Measurements from ENCODE around the gene PA2G4. TPM values are rescaled to one million over a fixed set of nuclear protein-coding genes. Genes with fewer than 3 reads are reported as not detected.

Gene PA2G4
- polyA plus RNA-seq, 2 of the 4 experiments (the other 2 are of a cell fraction) = 415 to 717 TPM

DNA sequence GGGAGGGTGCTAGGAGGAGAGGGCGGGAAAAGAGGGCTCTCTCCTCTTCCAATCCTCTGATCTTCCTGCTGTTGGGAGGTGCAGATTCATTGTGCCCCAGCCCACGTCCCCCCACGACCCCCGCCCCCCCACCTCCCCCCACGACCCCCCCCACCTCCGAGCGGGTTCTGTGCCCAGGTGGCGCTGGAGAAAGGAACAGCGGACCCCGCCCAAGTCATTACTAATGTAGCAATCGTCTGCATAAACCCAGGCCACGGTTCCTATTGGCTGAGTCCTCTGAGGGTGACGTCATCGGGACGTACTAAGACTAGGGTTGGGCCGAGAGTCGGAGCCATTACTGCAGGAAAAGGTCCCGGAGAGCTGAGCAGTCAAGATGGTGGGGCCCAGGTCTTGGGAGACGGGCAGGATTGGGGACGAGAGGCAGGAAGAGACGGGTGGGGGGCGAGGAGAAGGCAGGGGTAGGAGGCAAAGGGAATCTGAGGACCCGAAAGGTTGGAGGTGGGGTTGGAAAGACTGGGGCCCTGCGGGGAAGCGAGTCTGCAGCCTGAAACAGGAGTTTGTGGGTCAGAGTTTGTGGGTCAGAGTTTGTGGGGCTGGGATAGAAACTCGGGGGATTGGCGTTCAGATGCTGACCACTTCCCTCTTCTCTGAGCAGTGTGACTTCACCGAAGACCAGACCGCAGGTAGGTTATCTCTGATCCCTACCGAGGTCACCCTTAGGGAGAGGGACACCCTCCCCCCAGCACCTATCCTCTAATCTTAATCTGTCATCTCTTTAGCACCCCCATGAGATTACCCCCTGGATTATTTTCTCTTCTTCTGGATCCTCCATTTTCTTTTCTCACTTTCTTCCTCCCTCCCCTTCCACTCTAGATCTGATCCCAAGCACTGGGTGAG lies 53.9 kb downstream of the PA2G4 start, which contains the start of gene MYL6 (continued):
- TF ChIP-seq, protein P1, sequence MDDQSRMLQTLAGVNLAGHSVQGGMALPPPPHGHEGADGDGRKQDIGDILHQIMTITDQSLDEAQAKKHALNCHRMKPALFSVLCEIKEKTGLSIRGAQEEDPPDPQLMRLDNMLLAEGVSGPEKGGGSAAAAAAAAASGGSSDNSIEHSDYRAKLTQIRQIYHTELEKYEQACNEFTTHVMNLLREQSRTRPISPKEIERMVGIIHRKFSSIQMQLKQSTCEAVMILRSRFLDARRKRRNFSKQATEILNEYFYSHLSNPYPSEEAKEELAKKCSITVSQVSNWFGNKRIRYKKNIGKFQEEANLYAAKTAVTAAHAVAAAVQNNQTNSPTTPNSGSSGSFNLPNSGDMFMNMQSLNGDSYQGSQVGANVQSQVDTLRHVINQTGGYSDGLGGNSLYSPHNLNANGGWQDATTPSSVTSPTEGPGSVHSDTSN (IDR thresholded peaks at IDR 0.05) = peak; percentile 81
- TF ChIP-seq JUN (IDR thresholded peaks at IDR 0.05) = peak; percentile 77 to 95; a peak in 4 of 5 replicates
- peak; percentile 88 for TF ChIP-seq FOSB (CRISPR knock-in tag; IDR thresholded peaks at IDR 0.05)
- TF ChIP-seq CHD2 (IDR thresholded peaks at IDR 0.05; ENCODE audit: low read length, partially characterized antibody) = no peak
- peak; percentile 69; the same call in 1 of the 2 replicates for TF ChIP-seq RARB (CRISPR knock-in tag; IDR thresholded peaks at IDR 0.05)
- TF ChIP-seq ESRRA (IDR thresholded peaks at IDR 0.05; ENCODE audit: borderline replicate concordance, low read length) = 0 out of 2 replicates have a peak, but pooled peaks have one; percentile 7
- TF ChIP-seq, protein P2, sequence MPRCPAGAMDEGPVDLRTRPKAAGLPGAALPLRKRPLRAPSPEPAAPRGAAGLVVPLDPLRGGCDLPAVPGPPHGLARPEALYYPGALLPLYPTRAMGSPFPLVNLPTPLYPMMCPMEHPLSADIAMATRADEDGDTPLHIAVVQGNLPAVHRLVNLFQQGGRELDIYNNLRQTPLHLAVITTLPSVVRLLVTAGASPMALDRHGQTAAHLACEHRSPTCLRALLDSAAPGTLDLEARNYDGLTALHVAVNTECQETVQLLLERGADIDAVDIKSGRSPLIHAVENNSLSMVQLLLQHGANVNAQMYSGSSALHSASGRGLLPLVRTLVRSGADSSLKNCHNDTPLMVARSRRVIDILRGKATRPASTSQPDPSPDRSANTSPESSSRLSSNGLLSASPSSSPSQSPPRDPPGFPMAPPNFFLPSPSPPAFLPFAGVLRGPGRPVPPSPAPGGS (IDR thresholded peaks at IDR 0.05) = peak; percentile 96
- TF ChIP-seq GATA3 (IDR thresholded peaks at IDR 0.05; ENCODE audit: borderline replicate concordance) = peak; percentile 29; the same call in 1 of the 2 replicates
- TF ChIP-seq, protein P3, sequence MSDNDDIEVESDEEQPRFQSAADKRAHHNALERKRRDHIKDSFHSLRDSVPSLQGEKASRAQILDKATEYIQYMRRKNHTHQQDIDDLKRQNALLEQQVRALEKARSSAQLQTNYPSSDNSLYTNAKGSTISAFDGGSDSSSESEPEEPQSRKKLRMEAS (IDR thresholded peaks at IDR 0.05) = no peak; the same call in none of the 2 replicates
- TF ChIP-seq EHMT2 (IDR thresholded peaks at IDR 0.05; ENCODE audit: low read depth) = no peak
- TF ChIP-seq ZFP36 (IDR thresholded peaks at IDR 0.05; ENCODE audit: borderline replicate concordance, partially characterized antibody) = no peak
- TF ChIP-seq FOSL2 (IDR thresholded peaks at IDR 0.05) = no peak
- TF ChIP-seq FOSL2 (CRISPR knock-in tag; IDR thresholded peaks at IDR 0.05) = peak; percentile 98
- no peak for TF ChIP-seq ZSCAN20 (CRISPR knock-in tag; IDR thresholded peaks at IDR 0.05)
- TF ChIP-seq RNF2 (IDR thresholded peaks at IDR 0.05; ENCODE audit: borderline replicate concordance, low read depth) = no peak
- TF ChIP-seq CBX8 (IDR thresholded peaks at IDR 0.05) = no peak
- TF ChIP-seq CBX2 (IDR thresholded peaks at IDR 0.05; ENCODE audit: borderline replicate concordance, low read depth) = no peak
- peak; percentile 96 for TF ChIP-seq HOXA7 (CRISPR knock-in tag; IDR thresholded peaks at IDR 0.05)
- TF ChIP-seq, protein P4, sequence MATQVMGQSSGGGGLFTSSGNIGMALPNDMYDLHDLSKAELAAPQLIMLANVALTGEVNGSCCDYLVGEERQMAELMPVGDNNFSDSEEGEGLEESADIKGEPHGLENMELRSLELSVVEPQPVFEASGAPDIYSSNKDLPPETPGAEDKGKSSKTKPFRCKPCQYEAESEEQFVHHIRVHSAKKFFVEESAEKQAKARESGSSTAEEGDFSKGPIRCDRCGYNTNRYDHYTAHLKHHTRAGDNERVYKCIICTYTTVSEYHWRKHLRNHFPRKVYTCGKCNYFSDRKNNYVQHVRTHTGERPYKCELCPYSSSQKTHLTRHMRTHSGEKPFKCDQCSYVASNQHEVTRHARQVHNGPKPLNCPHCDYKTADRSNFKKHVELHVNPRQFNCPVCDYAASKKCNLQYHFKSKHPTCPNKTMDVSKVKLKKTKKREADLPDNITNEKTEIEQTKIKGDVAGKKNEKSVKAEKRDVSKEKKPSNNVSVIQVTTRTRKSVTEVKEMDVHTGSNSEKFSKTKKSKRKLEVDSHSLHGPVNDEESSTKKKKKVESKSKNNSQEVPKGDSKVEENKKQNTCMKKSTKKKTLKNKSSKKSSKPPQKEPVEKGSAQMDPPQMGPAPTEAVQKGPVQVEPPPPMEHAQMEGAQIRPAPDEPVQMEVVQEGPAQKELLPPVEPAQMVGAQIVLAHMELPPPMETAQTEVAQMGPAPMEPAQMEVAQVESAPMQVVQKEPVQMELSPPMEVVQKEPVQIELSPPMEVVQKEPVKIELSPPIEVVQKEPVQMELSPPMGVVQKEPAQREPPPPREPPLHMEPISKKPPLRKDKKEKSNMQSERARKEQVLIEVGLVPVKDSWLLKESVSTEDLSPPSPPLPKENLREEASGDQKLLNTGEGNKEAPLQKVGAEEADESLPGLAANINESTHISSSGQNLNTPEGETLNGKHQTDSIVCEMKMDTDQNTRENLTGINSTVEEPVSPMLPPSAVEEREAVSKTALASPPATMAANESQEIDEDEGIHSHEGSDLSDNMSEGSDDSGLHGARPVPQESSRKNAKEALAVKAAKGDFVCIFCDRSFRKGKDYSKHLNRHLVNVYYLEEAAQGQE (IDR thresholded peaks at IDR 0.05) = no peak; the same call in 1 of the 2 replicates
- TF ChIP-seq, protein P5, sequence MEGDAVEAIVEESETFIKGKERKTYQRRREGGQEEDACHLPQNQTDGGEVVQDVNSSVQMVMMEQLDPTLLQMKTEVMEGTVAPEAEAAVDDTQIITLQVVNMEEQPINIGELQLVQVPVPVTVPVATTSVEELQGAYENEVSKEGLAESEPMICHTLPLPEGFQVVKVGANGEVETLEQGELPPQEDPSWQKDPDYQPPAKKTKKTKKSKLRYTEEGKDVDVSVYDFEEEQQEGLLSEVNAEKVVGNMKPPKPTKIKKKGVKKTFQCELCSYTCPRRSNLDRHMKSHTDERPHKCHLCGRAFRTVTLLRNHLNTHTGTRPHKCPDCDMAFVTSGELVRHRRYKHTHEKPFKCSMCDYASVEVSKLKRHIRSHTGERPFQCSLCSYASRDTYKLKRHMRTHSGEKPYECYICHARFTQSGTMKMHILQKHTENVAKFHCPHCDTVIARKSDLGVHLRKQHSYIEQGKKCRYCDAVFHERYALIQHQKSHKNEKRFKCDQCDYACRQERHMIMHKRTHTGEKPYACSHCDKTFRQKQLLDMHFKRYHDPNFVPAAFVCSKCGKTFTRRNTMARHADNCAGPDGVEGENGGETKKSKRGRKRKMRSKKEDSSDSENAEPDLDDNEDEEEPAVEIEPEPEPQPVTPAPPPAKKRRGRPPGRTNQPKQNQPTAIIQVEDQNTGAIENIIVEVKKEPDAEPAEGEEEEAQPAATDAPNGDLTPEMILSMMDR (IDR thresholded peaks at IDR 0.05) = no peak
- TF ChIP-seq POLR2A (IDR thresholded peaks at IDR 0.05; ENCODE audit: low read length) = peak; percentile 99
- TF ChIP-seq JUNB (IDR thresholded peaks at IDR 0.05) = no peak
- no peak for TF ChIP-seq ZNF302 (CRISPR knock-in tag; IDR thresholded peaks at IDR 0.05)
- no peak for TF ChIP-seq SMC3 (IDR thresholded peaks at IDR 0.05)
- TF ChIP-seq KDM1A (IDR thresholded peaks at IDR 0.05; ENCODE audit: low read depth) = no peak
- TF ChIP-seq NR3C1 (IDR thresholded peaks at IDR 0.05) = no peak
- TF ChIP-seq NPAS2 (CRISPR knock-in tag; IDR thresholded peaks at IDR 0.05; ENCODE audit: borderline replicate concordance) = no peak
- no peak for TF ChIP-seq MAZ (IDR thresholded peaks at IDR 0.05; ENCODE audit: borderline replicate concordance, low read depth, low read length)
- no peak for TF ChIP-seq HEYL (CRISPR knock-in tag; IDR thresholded peaks at IDR 0.05)
- TF ChIP-seq, protein P6, sequence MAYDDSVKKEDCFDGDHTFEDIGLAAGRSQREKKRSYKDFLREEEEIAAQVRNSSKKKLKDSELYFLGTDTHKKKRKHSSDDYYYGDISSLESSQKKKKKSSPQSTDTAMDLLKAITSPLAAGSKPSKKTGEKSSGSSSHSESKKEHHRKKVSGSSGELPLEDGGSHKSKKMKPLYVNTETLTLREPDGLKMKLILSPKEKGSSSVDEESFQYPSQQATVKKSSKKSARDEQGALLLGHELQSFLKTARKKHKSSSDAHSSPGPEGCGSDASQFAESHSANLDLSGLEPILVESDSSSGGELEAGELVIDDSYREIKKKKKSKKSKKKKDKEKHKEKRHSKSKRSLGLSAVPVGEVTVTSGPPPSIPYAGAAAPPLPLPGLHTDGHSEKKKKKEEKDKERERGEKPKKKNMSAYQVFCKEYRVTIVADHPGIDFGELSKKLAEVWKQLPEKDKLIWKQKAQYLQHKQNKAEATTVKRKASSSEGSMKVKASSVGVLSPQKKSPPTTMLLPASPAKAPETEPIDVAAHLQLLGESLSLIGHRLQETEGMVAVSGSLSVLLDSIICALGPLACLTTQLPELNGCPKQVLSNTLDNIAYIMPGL (CRISPR knock-in tag; IDR thresholded peaks at IDR 0.05; ENCODE audit: borderline replicate concordance) = no peak
- no peak for TF ChIP-seq MAFK (IDR thresholded peaks at IDR 0.05; ENCODE audit: partially characterized antibody)
- TF ChIP-seq POLR2AphosphoS2 (conservative IDR thresholded peaks at IDR 0.05; ENCODE audit: low read length) = peak; percentile 71; the same call in 1 of the 2 replicates
- peak; percentile 37 to 86 for TF ChIP-seq CEBPB (IDR thresholded peaks at IDR 0.05)
- no peak for TF ChIP-seq SREBF2 (IDR thresholded peaks at IDR 0.05)
